Measurements from ENCODE around the gene LRFN5.

LRFN5 gene

GRCh38 chr14:41773536-41774279, 167.0 kb downstream of the LRFN5 start:
- DNase-seq (ENCODE audit: low spot score), result no peak

- no peak for DNase-seq (ENCODE audit: low spot score)
Observed at GRCh38 chr14:41782511-41782910, 175.8 kb downstream of the LRFN5 start.

GRCh38 chr14:41783403-41783802, 176.7 kb downstream of the LRFN5 start:
- DNase-seq (ENCODE audit: low spot score), result no peak

GRCh38 chr14:41785696-41786095, 179.0 kb downstream of the LRFN5 start:
- no peak for DNase-seq (ENCODE audit: low spot score)

- DNase-seq (ENCODE audit: low spot score), result no peak
Observed at GRCh38 chr14:41799817-41800216, 193.1 kb downstream of the LRFN5 start.

- DNase-seq (ENCODE audit: low spot score), result no peak
Observed at GRCh38 chr14:41805633-41806032, 199.0 kb downstream of the LRFN5 start.

- DNase-seq (ENCODE audit: low spot score), result no peak
Observed at GRCh38 chr14:41806366-41806975, 199.8 kb downstream of the LRFN5 start.

- DNase-seq (ENCODE audit: low spot score), result no peak
Observed at GRCh38 chr14:41810362-41810761, 203.7 kb downstream of the LRFN5 start.

- no peak for DNase-seq (ENCODE audit: low spot score)
Observed at GRCh38 chr14:41817626-41818025, 210.9 kb downstream of the LRFN5 start.

- no peak for DNase-seq (ENCODE audit: low spot score)
Observed at GRCh38 chr14:41824441-41824840, 217.8 kb downstream of the LRFN5 start.

- DNase-seq (ENCODE audit: low spot score), result no peak
Observed at GRCh38 chr14:41825622-41826021, 218.9 kb downstream of the LRFN5 start.

- DNase-seq (ENCODE audit: low spot score), result no peak
Observed at GRCh38 chr14:41830714-41831406, 224.2 kb downstream of the LRFN5 start.

- no peak for DNase-seq (ENCODE audit: low spot score)
Observed at GRCh38 chr14:41839661-41840060, 233.0 kb downstream of the LRFN5 start.

GRCh38 chr14:41859336-41859735, 252.7 kb downstream of the LRFN5 start:
- DNase-seq (ENCODE audit: low spot score), result no peak

GRCh38 chr14:41860586-41860985, 253.9 kb downstream of the LRFN5 start:
- no peak for DNase-seq (ENCODE audit: low spot score)

GRCh38 chr14:41865894-41866293, 259.2 kb downstream of the LRFN5 start:
- no peak for DNase-seq (ENCODE audit: low spot score)

GRCh38 chr14:41868396-41868795, 261.7 kb downstream of the LRFN5 start:
- DNase-seq (ENCODE audit: low spot score), result no peak

- DNase-seq (ENCODE audit: low spot score), result no peak
Observed at GRCh38 chr14:41872931-41873685, 266.4 kb downstream of the LRFN5 start.

- no peak for DNase-seq (ENCODE audit: low spot score)
Observed at GRCh38 chr14:41873686-41874317, 267.1 kb downstream of the LRFN5 start.

GRCh38 chr14:41875116-41875515, 268.4 kb downstream of the LRFN5 start:
- DNase-seq (ENCODE audit: low spot score), result no peak

- no peak for DNase-seq (ENCODE audit: low spot score)
Observed at GRCh38 chr14:41878321-41878720, 271.6 kb downstream of the LRFN5 start.

GRCh38 chr14:41891624-41892023, 284.9 kb downstream of the LRFN5 start:
- DNase-seq (ENCODE audit: low spot score), result no peak

Measured in kidney capillary endothelial cell (primary cell).